Measurements from ENCODE around the gene CCDC34.

CCDC34 gene

DNA sequence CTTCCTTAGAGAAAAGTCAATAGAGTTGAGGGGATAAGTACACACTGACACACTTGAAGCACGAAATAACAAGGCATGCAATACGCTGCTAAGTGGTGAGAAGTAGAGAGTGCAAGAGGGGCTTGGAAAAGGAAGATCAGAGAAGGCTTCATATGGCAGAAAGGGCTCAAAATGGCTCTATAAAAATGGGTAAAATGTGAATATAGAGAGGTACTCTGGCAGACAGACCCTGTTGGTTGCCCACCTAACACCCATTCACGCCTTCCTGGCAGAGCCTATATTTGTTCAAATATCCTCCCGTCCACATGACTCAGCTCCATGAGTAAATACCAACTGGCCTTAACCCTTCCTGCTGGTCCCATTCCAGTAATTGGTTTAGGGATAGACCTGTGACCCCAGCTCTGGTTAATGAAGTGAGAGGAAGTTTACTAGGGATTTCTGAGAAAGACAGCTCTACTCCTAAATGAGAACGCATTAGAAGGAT is 38.9 kb upstream of the CCDC34 start:
- Histone ChIP-seq H3K27me3 (ENCODE audit: insufficient read depth, low read length, poor library complexity, severe bottlenecking) (no peaks in the 10 kb centered on the region), H3K9me3 (ENCODE audit: insufficient read depth, low read depth, low read length) (no peaks in the 10 kb centered on the region), H3K36me3 (ENCODE audit: insufficient read depth, low read length) (no peaks in the 10 kb centered on the region), H3K9me2 (replicated peaks; ENCODE audit: low read depth, low read length) (no peaks in the 10 kb centered on the region), H2AFZ (ENCODE audit: low read length) (no peak overlapping the region), H3K79me2 (ENCODE audit: insufficient read depth, low read length) (no peaks in the 10 kb centered on the region), H4K20me1 (ENCODE audit: insufficient read depth, low read length, poor library complexity, severe bottlenecking) (no peaks in the 10 kb centered on the region), H3K4me2 (ENCODE audit: low read depth, low read length, poor library complexity, severe bottlenecking) (no peak overlapping the region), H3K4me3 (ENCODE audit: low read length, poor library complexity, severe bottlenecking) (no peak overlapping the region), H3F3A (ENCODE audit: low read depth) (no peaks in the 10 kb centered on the region), H3K9ac (ENCODE audit: low read depth, low read length, poor library complexity, severe bottlenecking) (no peak overlapping the region), H3K4me1 (ENCODE audit: insufficient read depth, low read length, poor library complexity, severe bottlenecking) (no peaks in the 10 kb centered on the region)
- TF ChIP-seq EZH2phosphoT487 (IDR thresholded peaks at IDR 0.05; ENCODE audit: borderline replicate concordance), result no peak
- no peak for TF ChIP-seq CTCF (conservative IDR thresholded peaks at IDR 0.05; ENCODE audit: low read length)

- H3K9ac ChIP-seq (ENCODE audit: low read depth, low read length, poor library complexity, severe bottlenecking), result no peak overlapping the region
- H4K20me1 ChIP-seq (ENCODE audit: insufficient read depth, low read length, poor library complexity, severe bottlenecking), result no peaks in the 10 kb centered on the region
- H3K9me2 ChIP-seq (replicated peaks; ENCODE audit: low read depth, low read length), result no peaks in the 10 kb centered on the region
- no peaks in the 10 kb centered on the region for H3K4me1 ChIP-seq (ENCODE audit: insufficient read depth, low read length, poor library complexity, severe bottlenecking)
- TF ChIP-seq EZH2phosphoT487 (IDR thresholded peaks at IDR 0.05; ENCODE audit: borderline replicate concordance) (no peak), CTCF (conservative IDR thresholded peaks at IDR 0.05; ENCODE audit: low read length) (no peak)
- no peak overlapping the region for H3K4me3 ChIP-seq (ENCODE audit: low read length, poor library complexity, severe bottlenecking)
- H3F3A ChIP-seq (ENCODE audit: low read depth), result no peaks in the 10 kb centered on the region
- no peaks in the 10 kb centered on the region for H3K27me3 ChIP-seq (ENCODE audit: insufficient read depth, low read length, poor library complexity, severe bottlenecking)
- no peaks in the 10 kb centered on the region for H3K9me3 ChIP-seq (ENCODE audit: insufficient read depth, low read depth, low read length)
- H3K4me2 ChIP-seq (ENCODE audit: low read depth, low read length, poor library complexity, severe bottlenecking), result no peak overlapping the region
- no peak overlapping the region for H2AFZ ChIP-seq (ENCODE audit: low read length)
- H3K36me3 ChIP-seq (ENCODE audit: insufficient read depth, low read length), result no peaks in the 10 kb centered on the region
- no peaks in the 10 kb centered on the region for H3K79me2 ChIP-seq (ENCODE audit: insufficient read depth, low read length)
Measured at GRCh38 chr11:27401280-27401832, 38.3 kb upstream of the CCDC34 start.

GRCh38 chr11:27398400-27398770 is 35.4 kb upstream of the CCDC34 start:
- H4K20me1 ChIP-seq (ENCODE audit: insufficient read depth, low read length, poor library complexity, severe bottlenecking), result no peaks in the 10 kb centered on the region
- TF ChIP-seq EZH2phosphoT487 (IDR thresholded peaks at IDR 0.05; ENCODE audit: borderline replicate concordance) (no peak), CTCF (conservative IDR thresholded peaks at IDR 0.05; ENCODE audit: low read length) (no peak)
- H3K9me3 ChIP-seq (ENCODE audit: insufficient read depth, low read depth, low read length), result no peaks in the 10 kb centered on the region
- no peaks in the 10 kb centered on the region for H3K4me1 ChIP-seq (ENCODE audit: insufficient read depth, low read length, poor library complexity, severe bottlenecking)
- no peaks in the 10 kb centered on the region for H3K27me3 ChIP-seq (ENCODE audit: insufficient read depth, low read length, poor library complexity, severe bottlenecking)
- H3K9ac ChIP-seq (ENCODE audit: low read depth, low read length, poor library complexity, severe bottlenecking), result no peak overlapping the region
- H3K79me2 ChIP-seq (ENCODE audit: insufficient read depth, low read length), result no peaks in the 10 kb centered on the region
- no peaks in the 10 kb centered on the region for H3K9me2 ChIP-seq (replicated peaks; ENCODE audit: low read depth, low read length)
- H3K36me3 ChIP-seq (ENCODE audit: insufficient read depth, low read length), result no peaks in the 10 kb centered on the region
- no peak overlapping the region for H3K4me3 ChIP-seq (ENCODE audit: low read length, poor library complexity, severe bottlenecking)
- H3F3A ChIP-seq (ENCODE audit: low read depth), result no peaks in the 10 kb centered on the region
- no peak overlapping the region for H2AFZ ChIP-seq (ENCODE audit: low read length)
- no peak overlapping the region for H3K4me2 ChIP-seq (ENCODE audit: low read depth, low read length, poor library complexity, severe bottlenecking)
